ENCODE data around the gene UGGT1. TPM values are rescaled to one million over a fixed set of nuclear protein-coding genes. Genes with fewer than 3 reads are reported as not detected.

UGGT1 gene
- polyA plus RNA-seq, 1 donor (not counting 4 experiments of a cell fraction or from before 2014, with no cell fraction given): 26.7 TPM

DNA sequence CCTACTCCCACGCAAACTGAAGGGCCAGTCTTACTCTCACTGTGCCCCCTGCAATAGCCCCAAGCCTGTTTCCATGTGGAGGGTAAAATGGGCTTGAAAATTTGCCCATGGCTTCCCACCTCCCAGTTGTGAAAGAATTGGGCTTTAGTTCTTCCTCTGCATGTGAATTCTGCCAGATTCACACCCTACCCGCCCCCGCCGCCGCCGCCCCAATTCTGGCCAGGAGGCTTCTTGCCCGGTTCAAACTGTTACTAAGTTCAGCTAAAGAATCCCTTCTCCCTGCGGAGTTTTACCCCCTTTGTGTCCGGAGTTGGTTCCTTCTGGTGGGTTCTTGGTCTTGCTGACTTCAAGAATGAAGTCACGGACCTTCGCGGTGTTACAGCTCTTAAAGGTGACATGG, 37.7 kb upstream of the UGGT1 start:
- H3K4me2 ChIP-seq (ENCODE audit: control insufficient read depth, extremely low read depth, insufficient read depth, low read depth, low read length): no peak overlapping the region
- H4K20me1 ChIP-seq (ENCODE audit: control insufficient read depth, extremely low read depth, insufficient read depth, low read length): no peaks in the 10 kb centered on the region
- FAIRE-seq: no peak
- no peak overlapping the region for H3K27ac ChIP-seq (ENCODE audit: control insufficient read depth, insufficient read depth, low read length)
- H3K79me2 ChIP-seq (ENCODE audit: control insufficient read depth, insufficient read depth, low read length): no peaks in the 10 kb centered on the region
- H3K9me1 ChIP-seq (ENCODE audit: control insufficient read depth, extremely low read depth, insufficient read depth, low read length): no peaks in the 10 kb centered on the region
- dilution Hi-C loops (cut with MboI; ENCODE audit: extremely low pct_ligation_motif_present, low sequenced_read_pairs): no loop called here
- TF ChIP-seq EZH2 (IDR thresholded peaks at IDR 0.05; ENCODE audit: low read length): no peak
- no peaks in the 10 kb centered on the region for H3K9me3 ChIP-seq (ENCODE audit: control insufficient read depth, low read depth, low read length)
- H3K9ac ChIP-seq (ENCODE audit: control insufficient read depth, extremely low read depth, insufficient read depth, low read length): no peak overlapping the region
- H3K36me3 ChIP-seq (ENCODE audit: control insufficient read depth in 2 of 2, extremely low read depth in 1 of 2, insufficient read depth in 2 of 2, low read length in 2 of 2): no peaks in the 10 kb centered on the region
- H3K27me3 ChIP-seq (ENCODE audit: control insufficient read depth, extremely low read depth, insufficient read depth, low read length): no peaks in the 10 kb centered on the region
- H2AFZ ChIP-seq (ENCODE audit: control insufficient read depth, low read length): no peak overlapping the region
- DNase-seq (ENCODE audit: low read depth, low spot score): no peak
- no peak overlapping the region for H3K4me3 ChIP-seq (ENCODE audit: control insufficient read depth in 2 of 3, extremely low read depth in 1 of 3, insufficient read depth in 2 of 3, low read depth in 1 of 3, low read length in 3 of 3)
- H3K4me1 ChIP-seq (ENCODE audit: control insufficient read depth, extremely low read depth, insufficient read depth, low read length): no peaks in the 10 kb centered on the region

DNA sequence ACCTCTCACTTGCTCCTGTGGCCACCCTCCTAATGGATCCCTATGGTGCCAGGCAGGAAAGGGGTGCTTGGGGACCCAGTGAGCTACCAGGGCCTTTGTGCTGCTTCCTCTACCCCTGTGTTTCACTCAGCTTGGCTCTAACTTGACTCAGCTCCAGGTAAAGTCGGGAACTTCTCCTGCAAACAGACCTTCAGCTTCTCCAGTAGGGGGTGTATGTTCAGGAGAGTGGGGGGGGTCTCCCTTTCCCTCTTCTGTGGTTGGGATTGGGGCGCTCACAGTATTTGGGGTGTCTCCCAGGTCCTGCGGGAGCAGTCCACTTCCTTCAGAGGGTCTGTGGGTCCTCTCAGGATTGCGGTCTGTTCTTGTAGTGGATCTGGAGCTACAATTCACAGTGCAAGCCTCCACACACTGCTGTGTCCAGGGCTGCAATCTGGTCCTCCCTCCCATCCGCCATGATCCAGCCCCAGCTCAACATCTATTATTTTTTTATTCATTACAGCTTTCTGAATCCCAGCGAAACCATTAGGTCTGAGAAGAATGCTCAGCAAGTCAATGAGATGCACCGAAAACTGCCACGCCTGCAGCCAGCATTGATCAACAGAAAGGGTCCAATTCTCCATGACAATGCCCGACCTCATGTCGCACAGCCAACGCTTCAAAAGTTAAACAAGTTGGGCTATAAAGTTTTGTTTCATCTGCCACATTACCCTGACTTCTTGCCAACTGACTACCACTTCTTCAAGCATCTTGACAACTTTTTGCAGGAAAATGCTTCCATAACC, 36.7 kb upstream of the UGGT1 start:
- no peaks in the 10 kb centered on the region for H3K36me3 ChIP-seq (ENCODE audit: control insufficient read depth in 2 of 2, extremely low read depth in 1 of 2, insufficient read depth in 2 of 2, low read length in 2 of 2)
- DNase-seq (ENCODE audit: low read depth, low spot score): no peak
- no peaks in the 10 kb centered on the region for H3K79me2 ChIP-seq (ENCODE audit: control insufficient read depth, insufficient read depth, low read length)
- TF ChIP-seq, protein P1, sequence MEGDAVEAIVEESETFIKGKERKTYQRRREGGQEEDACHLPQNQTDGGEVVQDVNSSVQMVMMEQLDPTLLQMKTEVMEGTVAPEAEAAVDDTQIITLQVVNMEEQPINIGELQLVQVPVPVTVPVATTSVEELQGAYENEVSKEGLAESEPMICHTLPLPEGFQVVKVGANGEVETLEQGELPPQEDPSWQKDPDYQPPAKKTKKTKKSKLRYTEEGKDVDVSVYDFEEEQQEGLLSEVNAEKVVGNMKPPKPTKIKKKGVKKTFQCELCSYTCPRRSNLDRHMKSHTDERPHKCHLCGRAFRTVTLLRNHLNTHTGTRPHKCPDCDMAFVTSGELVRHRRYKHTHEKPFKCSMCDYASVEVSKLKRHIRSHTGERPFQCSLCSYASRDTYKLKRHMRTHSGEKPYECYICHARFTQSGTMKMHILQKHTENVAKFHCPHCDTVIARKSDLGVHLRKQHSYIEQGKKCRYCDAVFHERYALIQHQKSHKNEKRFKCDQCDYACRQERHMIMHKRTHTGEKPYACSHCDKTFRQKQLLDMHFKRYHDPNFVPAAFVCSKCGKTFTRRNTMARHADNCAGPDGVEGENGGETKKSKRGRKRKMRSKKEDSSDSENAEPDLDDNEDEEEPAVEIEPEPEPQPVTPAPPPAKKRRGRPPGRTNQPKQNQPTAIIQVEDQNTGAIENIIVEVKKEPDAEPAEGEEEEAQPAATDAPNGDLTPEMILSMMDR (optimal IDR thresholded peaks at IDR 0.05 in 1 of 3, IDR thresholded peaks at IDR 0.05 in 1 of 3, conservative IDR thresholded peaks at IDR 0.05 in 1 of 3; ENCODE audit: extremely low read depth in 1 of 3, insufficient read depth in 2 of 3, low read length in 3 of 3): no peak
- no peak for TF ChIP-seq EZH2 (IDR thresholded peaks at IDR 0.05; ENCODE audit: low read length)
- no peak overlapping the region for H3K27ac ChIP-seq (ENCODE audit: control insufficient read depth, insufficient read depth, low read length)
- no peaks in the 10 kb centered on the region for H3K4me1 ChIP-seq (ENCODE audit: control insufficient read depth, extremely low read depth, insufficient read depth, low read length)
- H3K9me1 ChIP-seq (ENCODE audit: control insufficient read depth, extremely low read depth, insufficient read depth, low read length): no peaks in the 10 kb centered on the region
- no peak overlapping the region for H3K9ac ChIP-seq (ENCODE audit: control insufficient read depth, extremely low read depth, insufficient read depth, low read length)
- no peak overlapping the region for H3K4me2 ChIP-seq (ENCODE audit: control insufficient read depth, extremely low read depth, insufficient read depth, low read depth, low read length)
- H3K27me3 ChIP-seq (ENCODE audit: control insufficient read depth, extremely low read depth, insufficient read depth, low read length): no peaks in the 10 kb centered on the region
- no peaks in the 10 kb centered on the region for H4K20me1 ChIP-seq (ENCODE audit: control insufficient read depth, extremely low read depth, insufficient read depth, low read length)
- no peak for FAIRE-seq
- no peak overlapping the region for H2AFZ ChIP-seq (ENCODE audit: control insufficient read depth, low read length)
- H3K9me3 ChIP-seq (ENCODE audit: control insufficient read depth, low read depth, low read length): no peaks in the 10 kb centered on the region
- no peak overlapping the region for H3K4me3 ChIP-seq (ENCODE audit: control insufficient read depth in 2 of 3, extremely low read depth in 1 of 3, insufficient read depth in 2 of 3, low read depth in 1 of 3, low read length in 3 of 3)
- dilution Hi-C loops (cut with MboI; ENCODE audit: extremely low pct_ligation_motif_present, low sequenced_read_pairs): no loop called here

All from keratinocyte (primary cell).